ENCODE data around the gene KDM4B.

KDM4B gene

GRCh38 chr19:5125376-5125775 is 156.5 kb downstream of the KDM4B start:
- Histone ChIP-seq H3K4me3 (ENCODE audit: low read length) (no peak overlapping the region), H3K27me3 (replicated peaks; ENCODE audit: control insufficient read depth, insufficient read depth, low read length) (no peaks in the 10 kb centered on the region), H3K4me1 (ENCODE audit: control insufficient read depth, insufficient read depth, low read length) (peaks cover 9% of the 10 kb centered on the region), H3K36me3 (ENCODE audit: control insufficient read depth, insufficient read depth, low read length, severe bottlenecking) (peaks cover 29% of the 10 kb centered on the region), H3K9me3 (ENCODE audit: control insufficient read depth, low read length) (no peaks in the 10 kb centered on the region), H3K9ac (ENCODE audit: low read length) (no peak overlapping the region)
- DNase-seq (ENCODE audit: low read depth), result no peak

- no peak for DNase-seq (ENCODE audit: low read depth)
- H3K9ac ChIP-seq (ENCODE audit: low read length), result no peak overlapping the region
- H3K4me1 ChIP-seq (ENCODE audit: control insufficient read depth, insufficient read depth, low read length), result peaks cover 9% of the 10 kb centered on the region
- no peaks in the 10 kb centered on the region for H3K9me3 ChIP-seq (ENCODE audit: control insufficient read depth, low read length)
- H3K4me3 ChIP-seq (ENCODE audit: low read length), result no peak overlapping the region
- H3K27me3 ChIP-seq (replicated peaks; ENCODE audit: control insufficient read depth, insufficient read depth, low read length), result no peaks in the 10 kb centered on the region
- H3K36me3 ChIP-seq (ENCODE audit: control insufficient read depth, insufficient read depth, low read length, severe bottlenecking), result peaks cover 27% of the 10 kb centered on the region
These were observed 157.0 kb downstream of the KDM4B start for GRCh38 chr19:5125797-5126497.

GRCh38 chr19:5126498-5127223 is 157.7 kb downstream of the KDM4B start:
- Histone ChIP-seq H3K4me1 (ENCODE audit: control insufficient read depth, insufficient read depth, low read length) (peaks cover 9% of the 10 kb centered on the region), H3K36me3 (ENCODE audit: control insufficient read depth, insufficient read depth, low read length, severe bottlenecking) (peaks cover 20% of the 10 kb centered on the region), H3K27me3 (replicated peaks; ENCODE audit: control insufficient read depth, insufficient read depth, low read length) (no peaks in the 10 kb centered on the region), H3K9ac (ENCODE audit: low read length) (no peak overlapping the region), H3K4me3 (ENCODE audit: low read length) (no peak overlapping the region), H3K9me3 (ENCODE audit: control insufficient read depth, low read length) (no peaks in the 10 kb centered on the region)
- no peak for DNase-seq (ENCODE audit: low read depth)

- Histone ChIP-seq H3K9ac (ENCODE audit: low read length) (no peak overlapping the region), H3K4me1 (ENCODE audit: control insufficient read depth, insufficient read depth, low read length) (peaks cover 9% of the 10 kb centered on the region), H3K36me3 (ENCODE audit: control insufficient read depth, insufficient read depth, low read length, severe bottlenecking) (peaks cover 16% of the 10 kb centered on the region), H3K27me3 (replicated peaks; ENCODE audit: control insufficient read depth, insufficient read depth, low read length) (no peaks in the 10 kb centered on the region), H3K9me3 (ENCODE audit: control insufficient read depth, low read length) (no peaks in the 10 kb centered on the region), H3K4me3 (ENCODE audit: low read length) (no peak overlapping the region)
- DNase-seq (ENCODE audit: low read depth), result no peak
These were observed 158.8 kb downstream of the KDM4B start for GRCh38 chr19:5127717-5128116.

GRCh38 chr19:5128251-5128935 is 159.5 kb downstream of the KDM4B start:
- Histone ChIP-seq H3K4me3 (ENCODE audit: low read length) (no peak overlapping the region), H3K9me3 (ENCODE audit: control insufficient read depth, low read length) (no peaks in the 10 kb centered on the region), H3K4me1 (ENCODE audit: control insufficient read depth, insufficient read depth, low read length) (peaks cover 9% of the 10 kb centered on the region), H3K36me3 (ENCODE audit: control insufficient read depth, insufficient read depth, low read length, severe bottlenecking) (peaks cover 16% of the 10 kb centered on the region), H3K9ac (ENCODE audit: low read length) (peak overlapping the region; percentile 68), H3K27me3 (replicated peaks; ENCODE audit: control insufficient read depth, insufficient read depth, low read length) (no peaks in the 10 kb centered on the region)
- peak; percentile 32 for DNase-seq (ENCODE audit: low read depth)

- no peak for DNase-seq (ENCODE audit: low read depth)
- no peaks in the 10 kb centered on the region for H3K9me3 ChIP-seq (ENCODE audit: control insufficient read depth, low read length)
- no peak overlapping the region for H3K4me3 ChIP-seq (ENCODE audit: low read length)
- H3K4me1 ChIP-seq (ENCODE audit: control insufficient read depth, insufficient read depth, low read length), result peaks cover 9% of the 10 kb centered on the region
- H3K36me3 ChIP-seq (ENCODE audit: control insufficient read depth, insufficient read depth, low read length, severe bottlenecking), result peaks cover 19% of the 10 kb centered on the region
- H3K9ac ChIP-seq (ENCODE audit: low read length), result no peak overlapping the region
- H3K27me3 ChIP-seq (replicated peaks; ENCODE audit: control insufficient read depth, insufficient read depth, low read length), result no peaks in the 10 kb centered on the region
These were observed 160.1 kb downstream of the KDM4B start for GRCh38 chr19:5128936-5129389.

GRCh38 chr19:5129691-5130090 is 160.8 kb downstream of the KDM4B start:
- Histone ChIP-seq H3K27me3 (replicated peaks; ENCODE audit: control insufficient read depth, insufficient read depth, low read length) (no peaks in the 10 kb centered on the region), H3K4me3 (ENCODE audit: low read length) (no peak overlapping the region), H3K9me3 (ENCODE audit: control insufficient read depth, low read length) (no peaks in the 10 kb centered on the region), H3K4me1 (ENCODE audit: control insufficient read depth, insufficient read depth, low read length) (peaks cover 9% of the 10 kb centered on the region), H3K9ac (ENCODE audit: low read length) (no peak overlapping the region), H3K36me3 (ENCODE audit: control insufficient read depth, insufficient read depth, low read length, severe bottlenecking) (peaks cover 24% of the 10 kb centered on the region)
- DNase-seq (ENCODE audit: low read depth), result no peak

- Histone ChIP-seq H3K4me3 (ENCODE audit: low read length) (no peak overlapping the region), H3K4me1 (ENCODE audit: control insufficient read depth, insufficient read depth, low read length) (peaks cover 9% of the 10 kb centered on the region), H3K9me3 (ENCODE audit: control insufficient read depth, low read length) (no peaks in the 10 kb centered on the region), H3K36me3 (ENCODE audit: control insufficient read depth, insufficient read depth, low read length, severe bottlenecking) (peaks cover 29% of the 10 kb centered on the region), H3K9ac (ENCODE audit: low read length) (no peak overlapping the region), H3K27me3 (replicated peaks; ENCODE audit: control insufficient read depth, insufficient read depth, low read length) (no peaks in the 10 kb centered on the region)
- no peak for DNase-seq (ENCODE audit: low read depth)
These were observed 161.6 kb downstream of the KDM4B start for GRCh38 chr19:5130371-5131030.

GRCh38 chr19:5131031-5131505 is 162.2 kb downstream of the KDM4B start:
- DNase-seq (ENCODE audit: low read depth), result no peak

GRCh38 chr19:5131506-5132205 is 162.7 kb downstream of the KDM4B start:
- H3K9ac ChIP-seq (ENCODE audit: low read length), result no peak overlapping the region
- DNase-seq (ENCODE audit: low read depth), result no peak
- H3K27me3 ChIP-seq (replicated peaks; ENCODE audit: control insufficient read depth, insufficient read depth, low read length), result no peaks in the 10 kb centered on the region
- H3K4me1 ChIP-seq (ENCODE audit: control insufficient read depth, insufficient read depth, low read length), result peaks cover 9% of the 10 kb centered on the region
- H3K9me3 ChIP-seq (ENCODE audit: control insufficient read depth, low read length), result no peaks in the 10 kb centered on the region
- no peak overlapping the region for H3K4me3 ChIP-seq (ENCODE audit: low read length)
- H3K36me3 ChIP-seq (ENCODE audit: control insufficient read depth, insufficient read depth, low read length, severe bottlenecking), result peaks cover 37% of the 10 kb centered on the region

More at GRCh38 chr19:5131031-5131505, 162.2 kb downstream of the KDM4B start:
- Histone ChIP-seq H3K4me1 (ENCODE audit: control insufficient read depth, insufficient read depth, low read length) (peaks cover 9% of the 10 kb centered on the region), H3K36me3 (ENCODE audit: control insufficient read depth, insufficient read depth, low read length, severe bottlenecking) (peaks cover 34% of the 10 kb centered on the region), H3K4me3 (ENCODE audit: low read length) (no peak overlapping the region), H3K27me3 (replicated peaks; ENCODE audit: control insufficient read depth, insufficient read depth, low read length) (no peaks in the 10 kb centered on the region), H3K9me3 (ENCODE audit: control insufficient read depth, low read length) (no peaks in the 10 kb centered on the region), H3K9ac (ENCODE audit: low read length) (no peak overlapping the region)

Measured in adipocyte (in vitro differentiated cells).